IMR-90 (cell line): ENCODE data around the gene CDK5R1.
A peak's percentile ranks its signal among the peaks of the same experiment; 100 is the strongest.

Experiments used
- BHLHE40 ChIP-seq: fragments of 150-350 bp; IDR thresholded peaks from 2 replicates; pipeline ENCODE4 v1.6.1; 2016; ENCODE audit warnings: mild to moderate bottlenecking, low read depth, low read length
- MXI1 ChIP-seq: IDR thresholded peaks from 2 replicates; pipeline ENCODE4 v1.6.1; 2012; ENCODE audit warnings: low read depth, mild to moderate bottlenecking, low read length, moderate library complexity, borderline replicate concordance
- POLR2A ChIP-seq: IDR thresholded peaks from 2 replicates; pipeline ENCODE4 v1.6.1; 2012; ENCODE audit warnings: mild to moderate bottlenecking, low read depth, low read length
- RFX5 ChIP-seq: IDR thresholded peaks from 2 replicates; pipeline ENCODE4 v1.8.0; 2012; ENCODE audit warnings: low read depth, mild to moderate bottlenecking, low read length, moderate library complexity
- SMC3 ChIP-seq: fragments of 150-350 bp; IDR thresholded peaks from 2 replicates; pipeline ENCODE4 v1.6.1; 2016; ENCODE audit warnings: low read depth, mild to moderate bottlenecking, antibody characterized with exemption, low read length, moderate library complexity
- TF ChIP-seq, protein P1 (sequence below): conservative IDR thresholded peaks from 2 replicates; pipeline ENCODE4 v1.5.1; 2012; ENCODE audit warnings: mild to moderate bottlenecking, low read depth, low read length, improper control_type of control experiment

DNA sequence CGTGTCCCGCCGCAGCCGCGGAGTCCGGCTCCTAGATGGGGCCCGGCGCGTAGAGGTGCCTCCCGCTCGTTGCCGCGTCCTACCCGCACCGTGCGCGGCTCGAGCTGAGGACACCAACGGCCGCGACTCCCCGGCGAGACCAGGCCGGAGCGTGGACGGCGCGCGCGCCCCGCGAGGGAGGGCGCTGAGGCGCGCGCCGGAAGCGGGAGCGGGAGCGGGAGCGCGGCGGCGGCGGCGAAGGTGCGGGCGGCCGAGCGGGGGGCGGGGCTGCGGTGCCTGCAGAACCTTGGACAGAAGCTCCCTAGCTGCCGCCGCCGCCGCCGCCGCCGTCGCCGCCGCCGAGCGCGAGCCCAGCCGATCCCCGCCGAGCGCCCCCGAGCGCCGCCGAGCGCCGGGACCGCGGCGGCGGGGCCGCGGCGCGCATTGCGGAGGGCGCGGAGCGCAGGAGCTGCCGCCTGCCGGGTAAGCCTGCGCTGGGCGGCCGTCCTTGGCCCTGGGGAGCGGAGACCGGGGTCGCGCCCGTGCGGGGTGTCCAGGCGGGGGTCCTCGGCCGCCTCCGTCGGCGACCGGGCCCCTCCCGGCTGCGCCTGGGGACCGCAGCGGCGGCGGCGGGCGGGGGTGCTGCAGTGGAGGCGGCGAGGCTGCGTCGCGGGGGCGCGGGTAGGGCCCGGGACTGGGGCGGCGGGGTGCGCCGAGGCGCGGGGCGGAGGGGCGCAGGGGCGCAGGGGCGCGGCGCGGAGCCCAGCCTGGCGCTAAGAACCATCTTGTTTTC, at the start of gene CDK5R1:
- TF ChIP-seq SMC3 (no peak), MXI1 (peak; percentile 76; the same call in 1 of the 2 replicates), RFX5 (no peak), POLR2A (no peak), BHLHE40 (no peak)
- TF ChIP-seq, protein P1, sequence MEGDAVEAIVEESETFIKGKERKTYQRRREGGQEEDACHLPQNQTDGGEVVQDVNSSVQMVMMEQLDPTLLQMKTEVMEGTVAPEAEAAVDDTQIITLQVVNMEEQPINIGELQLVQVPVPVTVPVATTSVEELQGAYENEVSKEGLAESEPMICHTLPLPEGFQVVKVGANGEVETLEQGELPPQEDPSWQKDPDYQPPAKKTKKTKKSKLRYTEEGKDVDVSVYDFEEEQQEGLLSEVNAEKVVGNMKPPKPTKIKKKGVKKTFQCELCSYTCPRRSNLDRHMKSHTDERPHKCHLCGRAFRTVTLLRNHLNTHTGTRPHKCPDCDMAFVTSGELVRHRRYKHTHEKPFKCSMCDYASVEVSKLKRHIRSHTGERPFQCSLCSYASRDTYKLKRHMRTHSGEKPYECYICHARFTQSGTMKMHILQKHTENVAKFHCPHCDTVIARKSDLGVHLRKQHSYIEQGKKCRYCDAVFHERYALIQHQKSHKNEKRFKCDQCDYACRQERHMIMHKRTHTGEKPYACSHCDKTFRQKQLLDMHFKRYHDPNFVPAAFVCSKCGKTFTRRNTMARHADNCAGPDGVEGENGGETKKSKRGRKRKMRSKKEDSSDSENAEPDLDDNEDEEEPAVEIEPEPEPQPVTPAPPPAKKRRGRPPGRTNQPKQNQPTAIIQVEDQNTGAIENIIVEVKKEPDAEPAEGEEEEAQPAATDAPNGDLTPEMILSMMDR, result no peak
